GM23338 (cell line): Measurements from ENCODE around the gene NR2C2AP.

ENCODE experiments used
- CREB1 ChIP-seq: fragments of 250-450 bp; sonication (Bioruptor Pico); IDR thresholded peaks from 2 replicates; pipeline ENCODE4 v1.5.0; 2020; ENCODE audit warnings: low read depth, mild to moderate bottlenecking, moderate library complexity
- CTCF ChIP-seq, 2 experiments: fragments of 200-600 bp in 1 of 2; sonication (generic) in 1 of 2; conservative IDR thresholded peaks; 2 replicates each; pipeline versions ENCODE4 v1.5.1 to v1.6.1; 2016 to 2017; ENCODE audit warnings: antibody characterized with exemption in 2 of 2, low read depth in 2 of 2, mild to moderate bottlenecking in 2 of 2, moderate library complexity in 1 of 2
- ETS1 ChIP-seq: IDR thresholded peaks from 2 replicates; pipeline ENCODE4 v1.6.1; 2016; ENCODE audit warnings: antibody characterized with exemption
- EZH2 ChIP-seq: fragments of 200-600 bp; sonication (generic); IDR thresholded peaks from one replicate; pipeline ENCODE4 v1.8.0; 2017; ENCODE audit warnings: antibody characterized with exemption, mild to moderate bottlenecking, low read depth; ENCODE audit not compliant: unreplicated experiment
- EZH2phosphoT487 ChIP-seq: fragments of 200-600 bp; sonication (generic); IDR thresholded peaks from one replicate; pipeline ENCODE4 v1.8.1; 2018; ENCODE audit warnings: antibody characterized with exemption; ENCODE audit not compliant: unreplicated experiment
- JUNB ChIP-seq: IDR thresholded peaks from one replicate; pipeline ENCODE4 v1.6.1; 2016; ENCODE audit warnings: antibody characterized with exemption; ENCODE audit not compliant: unreplicated experiment
- NANOG ChIP-seq: IDR thresholded peaks from 2 replicates; pipeline ENCODE4 v1.6.1; 2016; ENCODE audit warnings: antibody characterized with exemption, borderline replicate concordance
- POLR2AphosphoS5 ChIP-seq: IDR thresholded peaks from 2 replicates; pipeline ENCODE4 v1.6.1; 2016; ENCODE audit warnings: antibody characterized with exemption, low read depth
- REST ChIP-seq: IDR thresholded peaks from one replicate; pipeline ENCODE4 v1.6.1; 2018; ENCODE audit warnings: antibody characterized with exemption; ENCODE audit not compliant: unreplicated experiment
- ZNF114 ChIP-seq: fragments of 250-450 bp; sonication (Bioruptor Pico); IDR thresholded peaks from 2 replicates; pipeline ENCODE4 v1.5.0; 2020; ENCODE audit warnings: mild to moderate bottlenecking, moderate library complexity
- ZNF331 ChIP-seq: fragments of 250-450 bp; sonication (Bioruptor Pico); IDR thresholded peaks from 2 replicates; pipeline ENCODE4 v1.5.0; 2020; ENCODE audit warnings: low read depth, mild to moderate bottlenecking, moderate library complexity

GRCh38 chr19:19165396-19165795 lies 37.8 kb downstream of the NR2C2AP start:
- TF ChIP-seq EZH2 = no peak
- no peak for TF ChIP-seq CTCF (conservative IDR thresholded peaks at IDR 0.05; ENCODE audit: low read depth in 2 of 2)
- no peak for TF ChIP-seq REST
- TF ChIP-seq POLR2AphosphoS5 = no peak
- no peak for TF ChIP-seq JUNB
- no peak for TF ChIP-seq ZNF331
- no peak for TF ChIP-seq EZH2phosphoT487
- no peak for TF ChIP-seq CREB1 (CRISPR knock-in tag)
- no peak for TF ChIP-seq NANOG
- no peak for TF ChIP-seq ETS1
- no peak for TF ChIP-seq ZNF114 (CRISPR knock-in tag)
